A673 (cell line): Measurements from ENCODE around the gene DIRAS1. TPM values are rescaled to one million over a fixed set of nuclear protein-coding genes. Genes with fewer than 3 reads are reported as not detected.

Experiments used
- BruUV-seq: library from RNA; stranded (reverse); fragments of 400-500 nt; replicated peaks from 2 replicates; lab custom pipeline; 2021; lab: Mats Ljungman, UMichigan
- CTCF ChIA-PET: fragments of 300-600 bp; sonication (Branson Sonifier 250); formaldehyde crosslinking; loops from one replicate; lab custom pipeline; 2022; ENCODE audit warnings: antibody characterized with exemption; lab: Charles Lee
- POLR2A ChIA-PET: fragments of 300-600 bp; sonication (Branson Sonifier 250); formaldehyde crosslinking; loops from one replicate; lab custom pipeline; 2022; ENCODE audit warnings: antibody characterized with exemption; ENCODE audit not compliant: low non-redundant PET; lab: Charles Lee
- DNase-seq: peaks from one replicate; pipeline ENCODE4 v3.0.0-alpha.2; 2015; ENCODE audit warnings: low spot score
- H3K27ac ChIP-seq: fragments of 200-600 bp; sonication (generic); 2 replicates; pipeline ENCODE4 v1.5.1; 2016; ENCODE audit warnings: mixed run types, low read depth, mild to moderate bottlenecking, mixed read lengths, antibody characterized with exemption, low read length; ENCODE audit not compliant: poor library complexity, severe bottlenecking
- H3K27me3 ChIP-seq: fragments of 200-600 bp; sonication (generic); replicated peaks from 2 replicates; pipeline ENCODE4 v1.6.1; 2017; ENCODE audit warnings: mixed run types, low read depth, mild to moderate bottlenecking, mixed read lengths, antibody characterized with exemption, low read length; ENCODE audit not compliant: insufficient read depth, poor library complexity
- H3K36me3 ChIP-seq: fragments of 200-600 bp; sonication (generic); 2 replicates; pipeline ENCODE4 v1.6.1; 2016; ENCODE audit warnings: mixed run types, mild to moderate bottlenecking, mixed read lengths, antibody characterized with exemption, low read length; ENCODE audit not compliant: insufficient read depth, poor library complexity, severe bottlenecking
- H3K4me1 ChIP-seq: fragments of 200-600 bp; sonication (generic); 2 replicates; pipeline ENCODE4 v1.6.1; 2017; ENCODE audit warnings: mixed run types, mild to moderate bottlenecking, mixed read lengths, antibody characterized with exemption, low read length; ENCODE audit not compliant: insufficient read depth, poor library complexity, severe bottlenecking
- H3K4me3 ChIP-seq: fragments of 200-600 bp; sonication (generic); 2 replicates; pipeline ENCODE4 v1.5.1; 2016; ENCODE audit warnings: low read depth, mixed run types, mild to moderate bottlenecking, mixed read lengths, low read length; ENCODE audit not compliant: poor library complexity, severe bottlenecking
- H3K9me3 ChIP-seq: fragments of 200-600 bp; sonication (generic); 2 replicates; pipeline ENCODE4 v1.6.1; 2016; ENCODE audit warnings: mixed run types, low read depth, mild to moderate bottlenecking, mixed read lengths, antibody characterized with exemption, low read length; ENCODE audit not compliant: poor library complexity, severe bottlenecking
- EZH2 ChIP-seq: fragments of 200-600 bp; sonication (generic); IDR thresholded peaks from 2 replicates; pipeline ENCODE4 v1.6.1; 2017; ENCODE audit warnings: borderline replicate concordance, low read depth, mild to moderate bottlenecking, mixed read lengths, antibody characterized with exemption, low read length; ENCODE audit not compliant: poor library complexity, severe bottlenecking
- intact Hi-C: fragments of 100-400 bp; cut with micrococcal nuclease; formaldehyde crosslinking; loops from one replicate; pipeline ENCODE4 v1.10.0; 2022; ENCODE audit not compliant: unreplicated experiment
- total RNA-seq: library from RNA; stranded (reverse); gene quantifications from 2 replicates; pipeline ENCODE4 v1.2.3, GENCODE V29; 2021
- TF ChIP-seq, protein P1 (sequence below): fragments of 300-800, 200-600 bp; sonication (generic); conservative IDR thresholded peaks from 2 replicates; pipeline ENCODE4 v1.5.1; 2017; ENCODE audit warnings: low read depth, mild to moderate bottlenecking, antibody characterized with exemption, low read length, moderate library complexity, mixed read lengths

Gene DIRAS1
- total RNA-seq, 1 experiment from 2014 or later: 36.8 TPM

GRCh38 chr19:2716722-2717637, 4.2 kb downstream of the DIRAS1 start:
- TF ChIP-seq EZH2: no peak
- TF ChIP-seq, protein P1, sequence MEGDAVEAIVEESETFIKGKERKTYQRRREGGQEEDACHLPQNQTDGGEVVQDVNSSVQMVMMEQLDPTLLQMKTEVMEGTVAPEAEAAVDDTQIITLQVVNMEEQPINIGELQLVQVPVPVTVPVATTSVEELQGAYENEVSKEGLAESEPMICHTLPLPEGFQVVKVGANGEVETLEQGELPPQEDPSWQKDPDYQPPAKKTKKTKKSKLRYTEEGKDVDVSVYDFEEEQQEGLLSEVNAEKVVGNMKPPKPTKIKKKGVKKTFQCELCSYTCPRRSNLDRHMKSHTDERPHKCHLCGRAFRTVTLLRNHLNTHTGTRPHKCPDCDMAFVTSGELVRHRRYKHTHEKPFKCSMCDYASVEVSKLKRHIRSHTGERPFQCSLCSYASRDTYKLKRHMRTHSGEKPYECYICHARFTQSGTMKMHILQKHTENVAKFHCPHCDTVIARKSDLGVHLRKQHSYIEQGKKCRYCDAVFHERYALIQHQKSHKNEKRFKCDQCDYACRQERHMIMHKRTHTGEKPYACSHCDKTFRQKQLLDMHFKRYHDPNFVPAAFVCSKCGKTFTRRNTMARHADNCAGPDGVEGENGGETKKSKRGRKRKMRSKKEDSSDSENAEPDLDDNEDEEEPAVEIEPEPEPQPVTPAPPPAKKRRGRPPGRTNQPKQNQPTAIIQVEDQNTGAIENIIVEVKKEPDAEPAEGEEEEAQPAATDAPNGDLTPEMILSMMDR: no peak
- Histone ChIP-seq H3K36me3 (peaks cover 9% of the 10 kb centered on the region), H3K27me3 (no peaks in the 10 kb centered on the region), H3K27ac (no peak overlapping the region), H3K9me3 (peaks cover 7% of the 10 kb centered on the region), H3K4me1 (peaks cover 5% of the 10 kb centered on the region), H3K4me3 (no peak overlapping the region)
- no TSS peak for BruUV-seq
- ChIA-PET POLR2A (no interaction called here), CTCF (no interaction called here)
- intact Hi-C loops: no loop called here
- no peak for DNase-seq

- H3K4me3 ChIP-seq: no peak overlapping the region
- CTCF ChIA-PET: no interaction called here
Observed at GRCh38 chr19:2716275-2716650, 4.9 kb downstream of the DIRAS1 start.

GRCh38 chr19:2715470-2716274, 5.5 kb downstream of the DIRAS1 start:
- BruUV-seq: TSS peak; percentile 35
- H3K4me3 ChIP-seq: no peak overlapping the region
- H3K4me1 ChIP-seq: no peaks in the 10 kb centered on the region
- DNase-seq: no peak
- H3K9me3 ChIP-seq: peaks cover 7% of the 10 kb centered on the region
- no peak overlapping the region for H3K27ac ChIP-seq
- TF ChIP-seq, protein P1: no peak
- TF ChIP-seq EZH2: no peak
- peaks cover 9% of the 10 kb centered on the region for H3K36me3 ChIP-seq
- intact Hi-C loops: no loop called here
- ChIA-PET POLR2A (no interaction called here), CTCF (no interaction called here)
- H3K27me3 ChIP-seq: no peaks in the 10 kb centered on the region

More at GRCh38 chr19:2716275-2716650, 4.9 kb downstream of the DIRAS1 start:
- peaks cover 9% of the 10 kb centered on the region for H3K36me3 ChIP-seq
- H3K4me1 ChIP-seq: no peaks in the 10 kb centered on the region
- peaks cover 7% of the 10 kb centered on the region for H3K9me3 ChIP-seq
- H3K27ac ChIP-seq: no peak overlapping the region
- H3K27me3 ChIP-seq: no peaks in the 10 kb centered on the region
- POLR2A ChIA-PET: no interaction called here
- TF ChIP-seq, protein P1: no peak
- no peak for TF ChIP-seq EZH2
- intact Hi-C loops: no loop called here
- no peak for DNase-seq
- no TSS peak for BruUV-seq
